H1 (cell line): ENCODE measurements around the gene CRYAB. TPM values are rescaled to one million over a fixed set of nuclear protein-coding genes. Genes with fewer than 3 reads are reported as not detected.

Experiments used
- CTCF ChIA-PET: fragments of 300-600 bp; sonication (Branson Sonifier 250); formaldehyde crosslinking; loops from one replicate; lab custom pipeline; 2021; ENCODE audit not compliant: partially characterized antibody; lab: Charles Lee
- POLR2A ChIA-PET: fragments of 300-600 bp; sonication (Branson Sonifier 250); formaldehyde crosslinking; loops from one replicate; lab custom pipeline; 2021; ENCODE audit warnings: inconsistent platforms; ENCODE audit not compliant: partially characterized antibody; lab: Charles Lee
- DNase-seq, 2 experiments: peaks; one replicate each; pipeline versions ENCODE4 v3.0.0 to v3.0.0-alpha.2; 2010 to 2022; ENCODE audit warnings: low spot score in 2 of 2, low read depth in 1 of 2, mixed read lengths in 1 of 2
- FAIRE-seq: peaks from 2 replicates; lab custom pipeline; 2011; peaks lifted over from hg19 to GRCh38; lab: Jason Lieb, UNC
- H2AFZ ChIP-seq: 2 replicates; pipeline ENCODE4 v1.8.1; 2012; ENCODE audit warnings: low read length, inconsistent platforms
- H2AK5ac ChIP-seq: 2 replicates; pipeline ENCODE4 v1.6.1; 2013; ENCODE audit warnings: low read depth, low read length
- H2BK120ac ChIP-seq: replicated peaks from 2 replicates; pipeline ENCODE3; 2013; ENCODE audit warnings: low read depth, low read length, inconsistent platforms
- H2BK12ac ChIP-seq: 2 replicates; pipeline ENCODE4 v1.6.1; 2013; ENCODE audit warnings: low read depth, low read length
- H2BK15ac ChIP-seq: 2 replicates; pipeline ENCODE4 v1.6.1; 2013; ENCODE audit warnings: low read length
- H2BK20ac ChIP-seq: 2 replicates; pipeline ENCODE4 v1.6.1; 2013; ENCODE audit warnings: low read length
- H2BK5ac ChIP-seq: 2 replicates; pipeline ENCODE4 v1.6.1; 2013; ENCODE audit warnings: low read depth, low read length
- H3K14ac ChIP-seq: 2 replicates; pipeline ENCODE4 v1.6.1; 2013; ENCODE audit warnings: inconsistent platforms; ENCODE audit not compliant: insufficient read length
- H3K18ac ChIP-seq: 2 replicates; pipeline ENCODE4 v1.6.1; 2013; ENCODE audit warnings: low read length; ENCODE audit errors: extremely low read depth
- H3K23ac ChIP-seq: 2 replicates; pipeline ENCODE4 v1.6.1; 2013; ENCODE audit warnings: inconsistent platforms; ENCODE audit not compliant: insufficient read length
- H3K23me2 ChIP-seq: 2 replicates; pipeline ENCODE4 v1.6.1; 2013; ENCODE audit warnings: low read depth, low read length
- H3K27ac ChIP-seq: 2 replicates; pipeline ENCODE4 v1.6.1; 2011; ENCODE audit warnings: low read depth, low read length, inconsistent platforms
- H3K27me3 ChIP-seq, 4 experiments: replicated peaks in 1 of 4; 1 replicate in 1 of 4; 2 replicates in 3 of 4; pipeline versions ENCODE4 v1.6.1 to v1.8.1; 2011 to 2013; ENCODE audit warnings: low read length in 3 of 4, mild to moderate bottlenecking in 3 of 4, inconsistent platforms in 2 of 4, mixed read lengths in 2 of 4, moderate library complexity in 1 of 4; ENCODE audit not compliant: control insufficient read depth in 3 of 4, insufficient read depth in 3 of 4; ENCODE audit errors: extremely low read depth in 1 of 4
- H3K36me3 ChIP-seq, 4 experiments: 2 replicates each; pipeline versions ENCODE4 v1.6.1 to v1.8.1; 2011 to 2013; ENCODE audit warnings: mild to moderate bottlenecking in 4 of 4, low read length in 3 of 4, moderate library complexity in 2 of 4, control low read depth in 1 of 4, inconsistent platforms in 1 of 4; ENCODE audit not compliant: insufficient read depth in 4 of 4, control insufficient read depth in 2 of 4
- H3K4ac ChIP-seq: replicated peaks from 2 replicates; pipeline ENCODE3; 2013; ENCODE audit warnings: low read length, low read depth, mixed read lengths, inconsistent platforms; ENCODE audit not compliant: insufficient read length
- H3K4me1 ChIP-seq, 4 experiments: replicated peaks in 1 of 4; 1 replicate in 1 of 4; 2 replicates in 3 of 4; pipeline versions ENCODE4 v1.6.1 to v1.8.1; 2011 to 2013; ENCODE audit warnings: low read length in 3 of 4, inconsistent platforms in 2 of 4, mixed read lengths in 1 of 4; ENCODE audit not compliant: insufficient read depth in 4 of 4, control insufficient read depth in 3 of 4
- H3K4me2 ChIP-seq, 2 experiments: 2 replicates each; pipeline versions ENCODE4 v1.6.1 to v1.8.1; 2011 to 2013; ENCODE audit warnings: low read depth in 2 of 2, low read length in 2 of 2, control low read depth in 1 of 2, inconsistent platforms in 1 of 2, mild to moderate bottlenecking in 1 of 2; ENCODE audit not compliant: insufficient read depth in 1 of 2
- H3K4me3 ChIP-seq, 4 experiments: fragments of 200-600, 300-600 bp in 1 of 4; sonication (generic), shearing (Covaris generic), sonication (Bioruptor Twin) in 1 of 4; 2 replicates each; pipeline versions ENCODE4 v1.5.1 to v1.8.1; 2011 to 2016; ENCODE audit warnings: low read length in 4 of 4, low read depth in 3 of 4, control low read depth in 2 of 4, inconsistent platforms in 2 of 4, mild to moderate bottlenecking in 2 of 4, mixed read lengths in 1 of 4, moderate library complexity in 1 of 4; ENCODE audit not compliant: insufficient read depth in 2 of 4; ENCODE audit errors: extremely low read depth in 1 of 4
- H3K56ac ChIP-seq: replicated peaks from 2 replicates; pipeline ENCODE3; 2013; ENCODE audit warnings: low read depth, mild to moderate bottlenecking, mixed read lengths, low read length, inconsistent platforms; ENCODE audit not compliant: insufficient read length
- H3K79me1 ChIP-seq: 2 replicates; pipeline ENCODE4 v1.6.1; 2013; ENCODE audit warnings: low read depth, low read length, control low read depth
- H3K79me2 ChIP-seq, 2 experiments: 2 replicates each; pipeline versions ENCODE4 v1.6.1 to v1.8.1; 2012 to 2013; ENCODE audit warnings: low read length in 2 of 2, mild to moderate bottlenecking in 2 of 2, inconsistent platforms in 1 of 2; ENCODE audit not compliant: insufficient read depth in 2 of 2, control insufficient read depth in 1 of 2
- H3K9ac ChIP-seq, 4 experiments: replicated peaks in 1 of 4; 1 replicate in 1 of 4; 2 replicates in 3 of 4; pipeline versions ENCODE4 v1.6.1 to v1.8.1; 2011 to 2013; ENCODE audit warnings: low read depth in 3 of 4, low read length in 3 of 4, control low read depth in 2 of 4, mild to moderate bottlenecking in 2 of 4, moderate library complexity in 2 of 4, inconsistent platforms in 1 of 4; ENCODE audit errors: extremely low read depth in 1 of 4
- H3K9me3 ChIP-seq, 2 experiments: 2 replicates each; pipeline versions ENCODE4 v1.6.1 to v1.8.1; 2012 to 2013; ENCODE audit warnings: mild to moderate bottlenecking in 2 of 2, moderate library complexity in 2 of 2, control low read depth in 1 of 2, inconsistent platforms in 1 of 2, low read depth in 1 of 2, low read length in 1 of 2, mixed read lengths in 1 of 2; ENCODE audit not compliant: insufficient read depth in 2 of 2
- H4K20me1 ChIP-seq, 2 experiments: replicated peaks in 1 of 2; 2 replicates each; pipeline versions ENCODE3 to v1.8.1; 2011 to 2013; ENCODE audit warnings: inconsistent platforms in 2 of 2, low read length in 2 of 2, mild to moderate bottlenecking in 1 of 2; ENCODE audit not compliant: insufficient read depth in 2 of 2, control insufficient read depth in 1 of 2
- H4K5ac ChIP-seq: 2 replicates; pipeline ENCODE4 v1.6.1; 2013; ENCODE audit warnings: low read length, low read depth, mixed read lengths, inconsistent platforms; ENCODE audit not compliant: insufficient read length
- H4K8ac ChIP-seq: 2 replicates; pipeline ENCODE4 v1.8.0; 2013; ENCODE audit warnings: mild to moderate bottlenecking, moderate library complexity, low read length, inconsistent platforms; ENCODE audit not compliant: insufficient read depth; ENCODE audit errors: extremely low read depth
- H4K91ac ChIP-seq: replicated peaks from 2 replicates; pipeline ENCODE3; 2013; ENCODE audit warnings: low read length, mixed read lengths, inconsistent platforms; ENCODE audit not compliant: insufficient read length
- ATF3 ChIP-seq: IDR thresholded peaks from 2 replicates; pipeline ENCODE4 v1.6.1; 2011; ENCODE audit warnings: low read depth, mild to moderate bottlenecking, low read length; ENCODE audit not compliant: insufficient read depth
- EP300 ChIP-seq, 2 experiments: IDR thresholded peaks; 1 replicate in 1 of 2; 2 replicates in 1 of 2; pipeline ENCODE4 v1.6.1; 2011 to 2012; ENCODE audit warnings: low read depth in 2 of 2, low read length in 2 of 2, mild to moderate bottlenecking in 2 of 2, borderline replicate concordance in 1 of 2, inconsistent platforms in 1 of 2, moderate library complexity in 1 of 2
- JUND ChIP-seq: IDR thresholded peaks from 2 replicates; pipeline ENCODE4 v1.6.1; 2011; ENCODE audit warnings: mild to moderate bottlenecking, improper control_type of control experiment, low read length
- NANOG ChIP-seq: IDR thresholded peaks from 2 replicates; pipeline ENCODE4 v1.6.1; 2011; ENCODE audit warnings: low read length, low read depth, mild to moderate bottlenecking, inconsistent platforms; ENCODE audit not compliant: insufficient read depth, poor library complexity, severe bottlenecking
- POLR2A ChIP-seq, 2 experiments: IDR thresholded peaks; 1 replicate in 1 of 2; 2 replicates in 1 of 2; pipeline ENCODE4 v1.6.1; 2011; ENCODE audit warnings: low read depth in 2 of 2, low read length in 2 of 2, mild to moderate bottlenecking in 2 of 2; ENCODE audit errors: control extremely low read depth in 1 of 2
- POLR2AphosphoS5 ChIP-seq: IDR thresholded peaks from 2 replicates; pipeline ENCODE4 v1.6.1; 2011; ENCODE audit warnings: low read depth, low read length
- ZNF274 ChIP-seq: IDR thresholded peaks from 2 replicates; pipeline ENCODE4 v1.7.0; 2012; ENCODE audit warnings: low read length, borderline replicate concordance; ENCODE audit errors: extremely low read depth
- WGBS, 2 experiments: shearing (Covaris generic) in 1 of 2; methylation state at CpG; one replicate each; pipeline versions ENCODE4 v1.1.6 to v1.1.7; 2013 to 2015; ENCODE audit warnings: low lambda C conversion rate in 2 of 2, mixed read lengths in 2 of 2, inconsistent platforms in 1 of 2, low coverage in 1 of 2, missing lambda C conversion rate in 1 of 2; ENCODE audit not compliant: insufficient replicate concordance in 2 of 2, insufficient coverage in 1 of 2, insufficient read length in 1 of 2; ENCODE audit errors: extremely low coverage in 1 of 2, missing lambda C conversion rate in 1 of 2; 5-methylcytosine and 5-hydroxymethylcytosine counted together
- polyA plus RNA-seq, 7 experiments: library from polyadenylated mRNA; depleted of rRNA in 3 of 7; stranded (reverse) in 5 of 7; unstranded in 2 of 7; fragments of >200 nt in 5 of 7; fragments of 200-250 nt in 2 of 7; gene quantifications; 1 replicate in 5 of 7; 2 replicates in 1 of 7; 4 replicates in 1 of 7; pipeline versions ENCODE4 v1.2.1 to v1.2.3, GENCODE V29; 2011 to 2013; ENCODE audit warnings: missing spikeins in 2 of 7, mixed read lengths in 2 of 7
- total RNA-seq: library from RNA; stranded (reverse); fragmentation: NEBNext Ultra II Directional; extraction: Animal tissue kit (Norgen Biotek cat#: 25700); gene quantifications from 2 replicates; pipeline ENCODE4 v1.2.1, GENCODE V29; 2021

CRYAB gene
- total and polyA plus RNA-seq, 2 of the 8 experiments (the other 6 are each of a cell fraction or from before 2014, with no cell fraction given): 1.9 to 2.0 TPM

- WGBS, 2 experiments: 88% methylated on average over 3 of the region's 3 CpGs; no CpG with 5 or more reads in 1 of the 2 experiments
- H3K14ac ChIP-seq: no peak overlapping the region
- H2BK15ac ChIP-seq: no peak overlapping the region
- 0 out of 2 replicates have a peak, but pooled peaks cover 2% of the 10 kb centered on the region for H3K79me1 ChIP-seq
- no peaks in the 10 kb centered on the region for H4K20me1 ChIP-seq
- H3K56ac ChIP-seq: no peak overlapping the region
- no peaks in the 10 kb centered on the region for H3K9me3 ChIP-seq
- H2BK20ac ChIP-seq: no peak overlapping the region
- no peak for DNase-seq
- no peaks in the 10 kb centered on the region for H3K79me2 ChIP-seq
- no peak overlapping the region for H2AK5ac ChIP-seq
- H2BK5ac ChIP-seq: no peak overlapping the region
- H3K9ac ChIP-seq: no peak overlapping the region
- H3K4me1 ChIP-seq: peaks cover 0 to 2% (median 0%) of the 10 kb centered on the region in 4 experiments; a peak in 1 of 7 replicates
- H3K4me2 ChIP-seq: no peak overlapping the region
- no peak overlapping the region for H3K18ac ChIP-seq
- H2BK120ac ChIP-seq: no peak overlapping the region
- H2AFZ ChIP-seq: no peak overlapping the region
- no peak overlapping the region for H3K23ac ChIP-seq
- no peak overlapping the region for H4K91ac ChIP-seq
- H3K27ac ChIP-seq: no peak overlapping the region
- H3K27me3 ChIP-seq: no peaks in the 10 kb centered on the region
- no peaks in the 10 kb centered on the region; the same call in 1 of the 2 replicates for H3K23me2 ChIP-seq
- H4K5ac ChIP-seq: no peak overlapping the region
- H3K36me3 ChIP-seq: peaks cover 0 to 3% (median 0%) of the 10 kb centered on the region in 4 experiments; a peak in 1 of 8 replicates
- no peak overlapping the region for H3K4me3 ChIP-seq
- CTCF ChIA-PET: interaction anchor here (1.0 to 25.5 kb wide), 4 partner anchors 13 to 79 kb away, joined by 3 to 565 read pairs (median 3); partner anchors contain the start of gene DLAT
- no peak overlapping the region for H4K8ac ChIP-seq
- FAIRE-seq: no peak
- no peak overlapping the region for H2BK12ac ChIP-seq
- H3K4ac ChIP-seq: no peak overlapping the region
- POLR2A ChIA-PET: interaction anchor here (0.9 kb wide), 1 partner anchor 9 kb away, joined by 3 read pairs; the partner anchor contains the start of gene DIXDC1
- TF ChIP-seq POLR2A (IDR thresholded peaks at IDR 0.05; ENCODE audit: control extremely low read depth in 1 of 2, low read depth in 2 of 2, low read length in 2 of 2) (no peak), ATF3 (no peak), EP300 (IDR thresholded peaks at IDR 0.05; ENCODE audit: borderline replicate concordance in 1 of 2, low read depth in 2 of 2, low read length in 2 of 2) (no peak), ZNF274 (no peak), NANOG (no peak), JUND (no peak), POLR2AphosphoS5 (no peak)
Measured at GRCh38 chr11:111946499-111946898, 34.9 kb upstream of the CRYAB start.
